ENCODE results near the gene FXYD7. TPM values are rescaled to one million over a fixed set of nuclear protein-coding genes. Genes with fewer than 3 reads are reported as not detected.

FXYD7 gene
- total RNA-seq, 2 experiments from 2014 or later, result 0.54 to 1.2 TPM

GRCh38 chr19:35104361-35104760 is 38.7 kb upstream of the FXYD7 start:
- Mint-ChIP-seq H3K27me3 (ENCODE audit: low read depth) (no peaks in the 10 kb centered on the region), H3K4me1 (ENCODE audit: low read depth) (peaks cover 4% of the 10 kb centered on the region), H3K36me3 (ENCODE audit: low read depth) (no peaks in the 10 kb centered on the region), H3K4me3 (no peak overlapping the region), H3K27ac (no peak overlapping the region), H3K9me3 (no peaks in the 10 kb centered on the region)
- intact Hi-C loops (cut with micrococcal nuclease), result no loop called here
- no peak for DNase-seq
- CTCF ChIA-PET, result no interaction called here

GRCh38 chr19:35105047-35105410 is 38.0 kb upstream of the FXYD7 start:
- CTCF ChIA-PET, result interaction anchor here (0.6 kb wide), 1 partner anchor 104 kb away, joined by 4 read pairs; no protein-coding TSS in a partner anchor
- H3K27me3 Mint-ChIP-seq (ENCODE audit: low read depth), result no peaks in the 10 kb centered on the region
- H3K9me3 Mint-ChIP-seq, result no peaks in the 10 kb centered on the region
- H3K4me1 Mint-ChIP-seq (ENCODE audit: low read depth), result peaks cover 4% of the 10 kb centered on the region
- no peak overlapping the region for H3K4me3 Mint-ChIP-seq
- no peaks in the 10 kb centered on the region for H3K36me3 Mint-ChIP-seq (ENCODE audit: low read depth)
- no peak for DNase-seq
- no peak overlapping the region for H3K27ac Mint-ChIP-seq
- intact Hi-C loops (cut with micrococcal nuclease), result no loop called here

- no peak overlapping the region for H3K4me3 Mint-ChIP-seq
- no peak overlapping the region for H3K27ac Mint-ChIP-seq
- H3K4me1 Mint-ChIP-seq (ENCODE audit: low read depth), result peaks cover 4% of the 10 kb centered on the region
- H3K27me3 Mint-ChIP-seq (ENCODE audit: low read depth), result no peaks in the 10 kb centered on the region
- intact Hi-C loops (cut with micrococcal nuclease), result no loop called here
- DNase-seq, result no peak
- CTCF ChIA-PET, result interaction anchor here (0.6 kb wide), 1 partner anchor 103 kb away, joined by 4 read pairs; no protein-coding TSS in a partner anchor
- no peaks in the 10 kb centered on the region for H3K36me3 Mint-ChIP-seq (ENCODE audit: low read depth)
- no peaks in the 10 kb centered on the region for H3K9me3 Mint-ChIP-seq
Observed at GRCh38 chr19:35105411-35106290, 37.4 kb upstream of the FXYD7 start.

- no peaks in the 10 kb centered on the region for H3K9me3 Mint-ChIP-seq
Observed at GRCh38 chr19:35106291-35106583, 36.8 kb upstream of the FXYD7 start.

GRCh38 chr19:35106898-35107541 is 36.0 kb upstream of the FXYD7 start:
- H3K9me3 Mint-ChIP-seq, result no peaks in the 10 kb centered on the region
- H3K36me3 Mint-ChIP-seq (ENCODE audit: low read depth), result no peaks in the 10 kb centered on the region
- intact Hi-C loops (cut with micrococcal nuclease), result no loop called here
- H3K4me3 Mint-ChIP-seq, result no peak overlapping the region
- CTCF ChIA-PET, result interaction anchor here (1.0 to 1.2 kb wide), 2 partner anchors 8 to 63 kb away, joined by 4 read pairs; partner anchors contain the start of gene FXYD3
- H3K27ac Mint-ChIP-seq, result no peak overlapping the region
- no peaks in the 10 kb centered on the region for H3K27me3 Mint-ChIP-seq (ENCODE audit: low read depth)
- DNase-seq, result no peak
- H3K4me1 Mint-ChIP-seq (ENCODE audit: low read depth), result peaks cover 4% of the 10 kb centered on the region

More at GRCh38 chr19:35106291-35106583, 36.8 kb upstream of the FXYD7 start:
- Mint-ChIP-seq H3K27ac (no peak overlapping the region), H3K36me3 (ENCODE audit: low read depth) (no peaks in the 10 kb centered on the region), H3K4me3 (no peak overlapping the region), H3K27me3 (ENCODE audit: low read depth) (no peaks in the 10 kb centered on the region), H3K4me1 (ENCODE audit: low read depth) (peaks cover 4% of the 10 kb centered on the region)
- intact Hi-C loops (cut with micrococcal nuclease), result no loop called here
- no peak for DNase-seq
- CTCF ChIA-PET, result interaction anchor here (1.0 kb wide), 1 partner anchor 9 kb away, joined by 4 read pairs; the partner anchor contains the start of gene FXYD3

- no peak overlapping the region for H3K27ac Mint-ChIP-seq
- intact Hi-C loops (cut with micrococcal nuclease), result no loop called here
- no peaks in the 10 kb centered on the region for H3K9me3 Mint-ChIP-seq
- no peaks in the 10 kb centered on the region for H3K36me3 Mint-ChIP-seq (ENCODE audit: low read depth)
- DNase-seq, result peak; percentile 18
- no peak overlapping the region for H3K4me3 Mint-ChIP-seq
- CTCF ChIA-PET, result interaction anchor here (1.2 kb wide), 1 partner anchor 63 kb away, joined by 4 read pairs; no protein-coding TSS in a partner anchor
- peaks cover 4% of the 10 kb centered on the region for H3K4me1 Mint-ChIP-seq (ENCODE audit: low read depth)
- no peaks in the 10 kb centered on the region for H3K27me3 Mint-ChIP-seq (ENCODE audit: low read depth)
Observed at GRCh38 chr19:35107545-35107944, 35.5 kb upstream of the FXYD7 start.

GRCh38 chr19:35108730-35109129 is 34.3 kb upstream of the FXYD7 start:
- CTCF ChIA-PET, result no interaction called here
- DNase-seq, result no peak
- H3K36me3 Mint-ChIP-seq (ENCODE audit: low read depth), result no peaks in the 10 kb centered on the region
- H3K9me3 Mint-ChIP-seq, result no peaks in the 10 kb centered on the region
- no peak overlapping the region for H3K27ac Mint-ChIP-seq
- intact Hi-C loops (cut with micrococcal nuclease), result no loop called here
- no peaks in the 10 kb centered on the region for H3K27me3 Mint-ChIP-seq (ENCODE audit: low read depth)
- no peak overlapping the region for H3K4me3 Mint-ChIP-seq
- peaks cover 4% of the 10 kb centered on the region for H3K4me1 Mint-ChIP-seq (ENCODE audit: low read depth)

- DNase-seq, result no peak
- H3K27me3 Mint-ChIP-seq (ENCODE audit: low read depth), result no peaks in the 10 kb centered on the region
- CTCF ChIA-PET, result no interaction called here
- no peak overlapping the region for H3K4me3 Mint-ChIP-seq
- H3K4me1 Mint-ChIP-seq (ENCODE audit: low read depth), result peaks cover 6% of the 10 kb centered on the region
- no peaks in the 10 kb centered on the region for H3K36me3 Mint-ChIP-seq (ENCODE audit: low read depth)
- no peak overlapping the region for H3K27ac Mint-ChIP-seq
- H3K9me3 Mint-ChIP-seq, result no peaks in the 10 kb centered on the region
- intact Hi-C loops (cut with micrococcal nuclease), result no loop called here
Observed at GRCh38 chr19:35109395-35110112, 33.5 kb upstream of the FXYD7 start.

- intact Hi-C loops (cut with micrococcal nuclease), result no loop called here
- Mint-ChIP-seq H3K9me3 (no peaks in the 10 kb centered on the region), H3K4me1 (ENCODE audit: low read depth) (peaks cover 8% of the 10 kb centered on the region), H3K27me3 (ENCODE audit: low read depth) (no peaks in the 10 kb centered on the region), H3K27ac (no peak overlapping the region), H3K4me3 (no peak overlapping the region), H3K36me3 (ENCODE audit: low read depth) (no peaks in the 10 kb centered on the region)
- no peak for DNase-seq
- CTCF ChIA-PET, result no interaction called here
Observed at GRCh38 chr19:35110974-35111373, 32.1 kb upstream of the FXYD7 start.

GRCh38 chr19:35112995-35113688 is 29.9 kb upstream of the FXYD7 start:
- Mint-ChIP-seq H3K27me3 (ENCODE audit: low read depth) (no peaks in the 10 kb centered on the region), H3K36me3 (ENCODE audit: low read depth) (no peaks in the 10 kb centered on the region), H3K4me3 (no peak overlapping the region), H3K27ac (no peak overlapping the region), H3K4me1 (ENCODE audit: low read depth) (peaks cover 4% of the 10 kb centered on the region), H3K9me3 (no peaks in the 10 kb centered on the region)
- CTCF ChIA-PET, result interaction anchor here (0.6 to 1.3 kb wide), 2 partner anchors 11 to 17 kb away, joined by 3 to 4 read pairs; no protein-coding TSS in a partner anchor
- intact Hi-C loops (cut with micrococcal nuclease), result no loop called here
- no peak for DNase-seq

- intact Hi-C loops (cut with micrococcal nuclease), result loop anchor here (2.0 kb wide), 1 partner anchor 26 kb away; no protein-coding TSS in a partner anchor
- H3K9me3 Mint-ChIP-seq, result no peaks in the 10 kb centered on the region
- no peaks in the 10 kb centered on the region for H3K36me3 Mint-ChIP-seq (ENCODE audit: low read depth)
- H3K4me3 Mint-ChIP-seq, result no peak overlapping the region
- H3K27me3 Mint-ChIP-seq (ENCODE audit: low read depth), result no peaks in the 10 kb centered on the region
- H3K27ac Mint-ChIP-seq, result no peak overlapping the region
- H3K4me1 Mint-ChIP-seq (ENCODE audit: low read depth), result peaks cover 4% of the 10 kb centered on the region
- CTCF ChIA-PET, result interaction anchor here (0.6 to 2.1 kb wide), 13 partner anchors 8 to 476 kb away, joined by 3 to 13 read pairs (median 4); no protein-coding TSS in a partner anchor
- DNase-seq, result peak; percentile 78
Observed at GRCh38 chr19:35114353-35115176, 28.5 kb upstream of the FXYD7 start.

All from activated naive CD4-positive, alpha-beta T cell treated with anti-CD3 and anti-CD28 coated beads for 36 hours (primary cell).